ENCODE results near the gene DUS3L.

Gene DUS3L

DNA sequence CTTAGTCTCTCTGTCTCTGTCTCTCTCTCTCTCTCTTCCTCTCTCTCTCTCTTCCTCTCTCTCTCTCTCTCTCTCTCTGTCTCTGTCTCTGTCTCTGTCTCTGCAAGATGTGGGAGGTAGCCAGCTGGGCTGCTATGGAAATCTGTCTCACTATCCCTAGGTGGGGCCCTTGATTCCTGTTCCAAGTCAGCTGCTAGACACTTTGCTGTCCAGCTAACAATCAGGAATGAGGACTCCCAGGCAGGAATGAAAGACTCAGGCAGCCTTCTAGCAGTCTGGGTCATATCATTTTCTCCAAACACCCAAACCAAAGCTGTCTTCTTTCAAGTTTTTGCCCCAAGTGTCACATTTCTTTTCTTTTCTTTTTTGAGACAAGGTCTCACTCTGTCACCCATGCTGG is 47.3 kb downstream of the DUS3L start:
- Histone ChIP-seq H3K4me1 (ENCODE audit: control insufficient read depth in 1 of 2, insufficient read depth in 1 of 2, low read depth in 1 of 2, low read length in 1 of 2) (no peaks in the 10 kb centered on the region), H3K4me3 (ENCODE audit: low read depth in 1 of 2, low read length in 1 of 2) (no peak overlapping the region), H3K27me3 (peaks cover 6% of the 10 kb centered on the region), H3K9me3 (no peaks in the 10 kb centered on the region), H3K27ac (no peak overlapping the region), H3K36me3 (no peaks in the 10 kb centered on the region)
- TF ChIP-seq, protein P1, sequence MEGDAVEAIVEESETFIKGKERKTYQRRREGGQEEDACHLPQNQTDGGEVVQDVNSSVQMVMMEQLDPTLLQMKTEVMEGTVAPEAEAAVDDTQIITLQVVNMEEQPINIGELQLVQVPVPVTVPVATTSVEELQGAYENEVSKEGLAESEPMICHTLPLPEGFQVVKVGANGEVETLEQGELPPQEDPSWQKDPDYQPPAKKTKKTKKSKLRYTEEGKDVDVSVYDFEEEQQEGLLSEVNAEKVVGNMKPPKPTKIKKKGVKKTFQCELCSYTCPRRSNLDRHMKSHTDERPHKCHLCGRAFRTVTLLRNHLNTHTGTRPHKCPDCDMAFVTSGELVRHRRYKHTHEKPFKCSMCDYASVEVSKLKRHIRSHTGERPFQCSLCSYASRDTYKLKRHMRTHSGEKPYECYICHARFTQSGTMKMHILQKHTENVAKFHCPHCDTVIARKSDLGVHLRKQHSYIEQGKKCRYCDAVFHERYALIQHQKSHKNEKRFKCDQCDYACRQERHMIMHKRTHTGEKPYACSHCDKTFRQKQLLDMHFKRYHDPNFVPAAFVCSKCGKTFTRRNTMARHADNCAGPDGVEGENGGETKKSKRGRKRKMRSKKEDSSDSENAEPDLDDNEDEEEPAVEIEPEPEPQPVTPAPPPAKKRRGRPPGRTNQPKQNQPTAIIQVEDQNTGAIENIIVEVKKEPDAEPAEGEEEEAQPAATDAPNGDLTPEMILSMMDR (IDR thresholded peaks at IDR 0.05) = no peak

DNA sequence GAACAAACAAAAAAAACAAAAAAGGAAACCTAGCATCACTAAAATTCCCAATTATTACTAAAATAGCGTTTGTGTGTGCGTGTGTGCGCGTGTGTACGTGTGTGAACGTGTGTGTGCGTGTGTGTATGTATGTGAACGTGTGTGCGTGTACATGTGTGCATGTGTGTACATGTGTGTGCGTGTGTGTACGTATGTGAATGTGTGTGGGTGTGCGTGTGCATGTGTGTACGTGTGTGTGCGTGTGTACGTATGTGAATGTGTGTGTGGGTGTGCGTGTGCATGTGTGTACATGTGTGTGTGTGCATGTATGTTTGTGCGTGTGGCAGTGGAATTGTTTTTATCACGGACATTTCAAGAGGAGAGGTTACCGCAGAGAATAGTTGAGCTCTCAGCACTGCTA is 48.9 kb downstream of the DUS3L start:
- peaks cover 6% of the 10 kb centered on the region for H3K27me3 ChIP-seq
- H3K4me3 ChIP-seq (ENCODE audit: low read depth in 1 of 2, low read length in 1 of 2) = no peak overlapping the region
- no peak overlapping the region for H3K27ac ChIP-seq
- H3K9me3 ChIP-seq = no peaks in the 10 kb centered on the region
- H3K4me1 ChIP-seq (ENCODE audit: control insufficient read depth in 1 of 2, insufficient read depth in 1 of 2, low read depth in 1 of 2, low read length in 1 of 2) = no peaks in the 10 kb centered on the region
- no peaks in the 10 kb centered on the region for H3K36me3 ChIP-seq
- TF ChIP-seq, protein P1 (IDR thresholded peaks at IDR 0.05) = no peak

DNA sequence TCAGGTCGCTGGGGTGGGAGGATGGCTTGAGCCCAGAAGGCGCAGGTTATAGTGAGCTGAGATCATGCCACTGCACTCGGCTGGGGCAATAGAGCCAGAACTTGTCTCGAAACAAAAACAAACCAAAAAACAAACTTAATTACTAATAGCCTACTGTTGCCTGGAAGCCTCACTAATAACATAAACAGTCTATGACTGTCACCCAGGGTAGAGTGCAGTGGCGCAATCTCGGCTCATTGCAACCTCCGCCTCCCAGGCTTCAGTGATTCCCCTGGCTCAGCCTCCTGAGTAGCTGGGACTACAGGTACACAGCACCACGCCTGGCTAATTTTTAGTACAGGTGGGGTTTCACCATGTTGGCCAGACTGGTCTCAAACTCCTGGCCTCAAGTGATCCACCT is 52.5 kb downstream of the DUS3L start:
- Histone ChIP-seq H3K9me3 (no peaks in the 10 kb centered on the region), H3K36me3 (no peaks in the 10 kb centered on the region), H3K4me1 (ENCODE audit: control insufficient read depth in 1 of 2, insufficient read depth in 1 of 2, low read depth in 1 of 2, low read length in 1 of 2) (no peaks in the 10 kb centered on the region), H3K27me3 (no peaks in the 10 kb centered on the region), H3K27ac (no peak overlapping the region), H3K4me3 (ENCODE audit: low read depth in 1 of 2, low read length in 1 of 2) (no peak overlapping the region)
- TF ChIP-seq, protein P1 (IDR thresholded peaks at IDR 0.05) = no peak
